NCI-H345 (cell line): ENCODE results near the gene CALCOCO1.
"Not testable (repeated sequence)": the region's sequence is repeated elsewhere in the genome, so short reads cannot be mapped to it uniquely, and the experiment has no call there.

ENCODE experiments used
- DNase-seq: peaks from one replicate; lab custom pipeline; 2025; lab: John Stamatoyannopoulos, UW

The CALCOCO1 gene

GRCh38 chr12:53733807-53734200, 6.6 kb upstream of the CALCOCO1 start:
- no peak for DNase-seq

GRCh38 chr12:53733051-53733806, 6.0 kb upstream of the CALCOCO1 start:
- DNase-seq, result no peak

- DNase-seq, result no peak
Measured at GRCh38 chr12:53729644-53730043, 2.4 kb upstream of the CALCOCO1 start.

- DNase-seq, result no peak
Measured at GRCh38 chr12:53728206-53728605, 954 bp upstream of the CALCOCO1 start.

GRCh38 chr12:53726946-53727309, 324 bp downstream of the CALCOCO1 start:
- DNase-seq, result no peak

- no peak for DNase-seq
Measured at GRCh38 chr12:53726341-53726740, 911 bp downstream of the CALCOCO1 start.

GRCh38 chr12:53725824-53726223, 1.4 kb downstream of the CALCOCO1 start:
- DNase-seq, result no peak

GRCh38 chr12:53722450-53723041, 4.7 kb downstream of the CALCOCO1 start:
- DNase-seq, result no peak

GRCh38 chr12:53720946-53721345, 6.3 kb downstream of the CALCOCO1 start:
- DNase-seq, result no peak

GRCh38 chr12:53719649-53720048, 7.6 kb downstream of the CALCOCO1 start:
- no peak for DNase-seq

- DNase-seq, result not testable (repeated sequence)
Measured at GRCh38 chr12:53718567-53718966, 8.7 kb downstream of the CALCOCO1 start.

GRCh38 chr12:53717319-53717718, 9.9 kb downstream of the CALCOCO1 start:
- DNase-seq, result no peak

- DNase-seq, result no peak
Measured at GRCh38 chr12:53714004-53714403, 13.2 kb downstream of the CALCOCO1 start.

GRCh38 chr12:53713516-53713915, 13.7 kb downstream of the CALCOCO1 start:
- DNase-seq, result no peak

GRCh38 chr12:53712059-53712643, 15.1 kb downstream of the CALCOCO1 start:
- DNase-seq, result no peak

- DNase-seq, result no peak
Measured at GRCh38 chr12:53710091-53710490, 17.2 kb downstream of the CALCOCO1 start.

GRCh38 chr12:53709671-53710070, 17.6 kb downstream of the CALCOCO1 start:
- no peak for DNase-seq

GRCh38 chr12:53706080-53706479, 21.2 kb downstream of the CALCOCO1 start:
- no peak for DNase-seq

- no peak for DNase-seq
Measured at GRCh38 chr12:53703756-53704155, 23.5 kb downstream of the CALCOCO1 start.

- peak; percentile 46 for DNase-seq
Measured at GRCh38 chr12:53701518-53702264, 25.6 kb downstream of the CALCOCO1 start.

- DNase-seq, result no peak
Measured at GRCh38 chr12:53700567-53700966, 26.7 kb downstream of the CALCOCO1 start.

- DNase-seq, result no peak
Measured at GRCh38 chr12:53699678-53700025, 27.6 kb downstream of the CALCOCO1 start.
